Inferior parietal cortex (tissue), 1 donor: ENCODE data around the gene CREB3.

Experiments
- DNase-seq: peaks from one replicate; pipeline ENCODE4 v3.0.0-alpha.2; 2016; ENCODE audit errors: extremely low spot score

Gene CREB3

GRCh38 chr9:35776018-35776417, 43.6 kb downstream of the CREB3 start:
- DNase-seq: no peak

GRCh38 chr9:35778496-35778895, 46.0 kb downstream of the CREB3 start:
- no peak for DNase-seq

GRCh38 chr9:35781066-35781465, 48.6 kb downstream of the CREB3 start:
- no peak for DNase-seq

- DNase-seq: no peak
Measured at GRCh38 chr9:35783418-35783817, 51.0 kb downstream of the CREB3 start.
